Measurements from ENCODE around the gene GBX1.

Gene GBX1

DNA sequence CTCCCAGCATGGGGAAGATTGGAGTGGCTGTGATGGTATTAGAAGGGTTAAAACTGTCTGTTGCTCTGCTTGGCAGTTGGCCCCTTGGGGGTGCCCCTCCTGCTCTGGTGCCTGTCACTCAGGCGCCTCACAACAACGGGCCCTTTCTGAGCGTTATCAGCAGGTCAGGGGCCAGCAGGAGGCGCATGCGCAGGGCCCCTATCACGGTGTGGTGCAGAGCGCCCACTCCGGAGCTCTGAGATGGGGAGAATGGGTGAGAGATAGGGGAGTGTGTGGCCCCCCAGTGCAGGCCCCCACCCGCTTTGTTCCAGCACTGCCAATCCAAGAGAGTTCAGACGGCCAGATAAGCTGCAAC, 24.8 kb downstream of the GBX1 start:
- Histone ChIP-seq H3K9me3 (ENCODE audit: control insufficient read depth, low read length) (no peaks in the 10 kb centered on the region), H2AFZ (no peak overlapping the region), H3K9ac (no peak overlapping the region), H3K36me3 (ENCODE audit: control insufficient read depth, insufficient read depth, low read length) (no peaks in the 10 kb centered on the region), H3K4me1 (no peaks in the 10 kb centered on the region), H3K4me3 (ENCODE audit: low read depth, low read length) (no peak overlapping the region), H3K27ac (no peak overlapping the region), H3K27me3 (ENCODE audit: control insufficient read depth, insufficient read depth, low read length) (no peaks in the 10 kb centered on the region), H3K79me2 (no peaks in the 10 kb centered on the region), H3K4me2 (ENCODE audit: low read length) (no peak overlapping the region)
- no peak for TF ChIP-seq CTCF (IDR thresholded peaks at IDR 0.05)

DNA sequence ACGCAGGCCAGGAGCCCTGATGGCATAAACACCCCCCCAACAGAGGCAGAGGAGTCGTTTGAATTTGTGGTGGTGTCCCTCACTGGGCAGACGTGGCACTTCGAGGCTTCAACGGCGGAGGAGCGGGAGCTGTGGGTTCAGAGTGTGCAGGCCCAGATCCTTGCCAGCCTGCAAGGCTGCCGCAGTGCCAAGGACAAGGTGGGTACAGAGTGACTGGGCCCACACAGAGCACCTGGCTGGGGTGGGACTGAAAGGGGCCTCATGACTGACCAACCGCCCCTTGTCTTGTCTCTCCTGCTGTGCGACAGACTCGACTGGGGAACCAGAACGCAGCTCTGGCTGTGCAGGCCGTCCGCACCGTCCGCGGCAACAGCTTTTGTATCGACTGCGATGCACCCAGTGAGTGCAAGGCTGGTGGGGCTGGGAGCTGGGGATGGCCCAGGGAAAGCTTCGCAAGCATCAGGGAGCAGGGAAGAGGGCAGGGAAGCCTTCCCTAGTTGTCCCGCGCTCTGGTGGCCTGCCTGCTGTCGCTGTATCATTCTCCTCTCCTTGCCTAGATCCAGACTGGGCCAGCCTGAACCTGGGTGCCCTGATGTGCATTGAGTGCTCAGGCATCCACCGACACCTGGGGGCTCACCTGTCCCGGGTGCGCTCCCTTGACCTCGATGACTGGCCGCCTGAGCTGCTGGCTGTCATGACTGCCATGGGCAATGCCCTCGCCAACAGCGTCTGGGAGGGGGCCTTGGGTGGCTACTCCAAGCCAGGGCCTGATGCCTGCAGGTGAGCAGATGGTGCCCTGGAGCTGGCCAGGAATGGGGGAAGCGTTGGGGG, 25.4 kb downstream of the GBX1 start:
- Histone ChIP-seq H3K9me3 (ENCODE audit: control insufficient read depth, low read length) (no peaks in the 10 kb centered on the region), H3K4me3 (ENCODE audit: low read depth, low read length) (no peak overlapping the region), H3K4me2 (ENCODE audit: low read length) (no peak overlapping the region), H3K9ac (no peak overlapping the region), H3K36me3 (ENCODE audit: control insufficient read depth, insufficient read depth, low read length) (no peaks in the 10 kb centered on the region), H3K79me2 (no peaks in the 10 kb centered on the region), H3K4me1 (no peaks in the 10 kb centered on the region), H2AFZ (no peak overlapping the region), H3K27ac (no peak overlapping the region), H3K27me3 (ENCODE audit: control insufficient read depth, insufficient read depth, low read length) (no peaks in the 10 kb centered on the region)
- no peak for TF ChIP-seq CTCF (IDR thresholded peaks at IDR 0.05)

DNA sequence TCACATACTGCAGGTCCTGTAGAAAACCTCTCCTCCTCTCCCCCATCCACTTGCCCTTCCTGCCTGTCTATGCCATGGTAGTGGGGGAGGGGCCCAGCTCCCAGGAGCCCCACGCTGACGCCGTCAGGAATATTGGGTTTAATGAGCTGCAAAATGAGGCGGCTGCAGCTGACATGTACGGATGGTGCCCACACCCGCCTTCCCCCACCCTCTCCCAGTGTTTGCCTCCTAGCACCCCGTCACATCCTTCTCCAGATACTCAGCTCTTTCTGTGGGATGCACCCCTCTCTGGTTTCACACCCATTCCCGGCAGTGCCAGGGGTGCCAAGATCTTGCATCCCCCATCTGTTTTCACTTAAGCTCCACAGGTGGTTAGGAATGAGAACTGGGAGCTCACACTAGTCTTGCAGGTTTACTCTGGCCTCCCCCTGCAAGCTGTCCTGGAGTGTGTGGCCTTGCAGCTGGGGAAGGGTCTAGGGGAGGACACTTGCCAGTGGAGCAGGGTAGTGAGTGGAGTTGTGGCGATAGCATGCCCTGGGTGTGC, 26.1 kb downstream of the GBX1 start:
- no peak for TF ChIP-seq CTCF (IDR thresholded peaks at IDR 0.05)
- Histone ChIP-seq H3K27me3 (ENCODE audit: control insufficient read depth, insufficient read depth, low read length) (no peaks in the 10 kb centered on the region), H3K27ac (no peak overlapping the region), H3K4me3 (ENCODE audit: low read depth, low read length) (no peak overlapping the region), H3K36me3 (ENCODE audit: control insufficient read depth, insufficient read depth, low read length) (no peaks in the 10 kb centered on the region), H3K79me2 (no peaks in the 10 kb centered on the region), H2AFZ (no peak overlapping the region), H3K4me2 (ENCODE audit: low read length) (no peak overlapping the region), H3K9ac (no peak overlapping the region), H3K4me1 (no peaks in the 10 kb centered on the region), H3K9me3 (ENCODE audit: control insufficient read depth, low read length) (no peaks in the 10 kb centered on the region)

GRCh38 chr7:151140826-151141225, 26.7 kb downstream of the GBX1 start:
- TF ChIP-seq CTCF (IDR thresholded peaks at IDR 0.05), result no peak
- H3K4me3 ChIP-seq (ENCODE audit: low read depth, low read length), result no peak overlapping the region
- H3K9me3 ChIP-seq (ENCODE audit: control insufficient read depth, low read length), result no peaks in the 10 kb centered on the region
- no peak overlapping the region for H2AFZ ChIP-seq
- H3K4me1 ChIP-seq, result no peaks in the 10 kb centered on the region
- H3K27ac ChIP-seq, result no peak overlapping the region
- no peaks in the 10 kb centered on the region for H3K79me2 ChIP-seq
- no peaks in the 10 kb centered on the region for H3K27me3 ChIP-seq (ENCODE audit: control insufficient read depth, insufficient read depth, low read length)
- H3K4me2 ChIP-seq (ENCODE audit: low read length), result no peak overlapping the region
- no peaks in the 10 kb centered on the region for H3K36me3 ChIP-seq (ENCODE audit: control insufficient read depth, insufficient read depth, low read length)
- no peak overlapping the region for H3K9ac ChIP-seq

- no peaks in the 10 kb centered on the region for H3K79me2 ChIP-seq
- H3K4me2 ChIP-seq (ENCODE audit: low read length), result no peak overlapping the region
- TF ChIP-seq CTCF (IDR thresholded peaks at IDR 0.05), result no peak
- no peak overlapping the region for H3K9ac ChIP-seq
- H3K4me3 ChIP-seq (ENCODE audit: low read depth, low read length), result no peak overlapping the region
- H3K27ac ChIP-seq, result no peak overlapping the region
- H3K27me3 ChIP-seq (ENCODE audit: control insufficient read depth, insufficient read depth, low read length), result no peaks in the 10 kb centered on the region
- H3K4me1 ChIP-seq, result no peaks in the 10 kb centered on the region
- no peaks in the 10 kb centered on the region for H3K9me3 ChIP-seq (ENCODE audit: control insufficient read depth, low read length)
- no peak overlapping the region for H2AFZ ChIP-seq
- H3K36me3 ChIP-seq (ENCODE audit: control insufficient read depth, insufficient read depth, low read length), result no peaks in the 10 kb centered on the region
These were observed 27.7 kb downstream of the GBX1 start for GRCh38 chr7:151139791-151140190.

All from parathyroid adenoma (tissue), 2 donors.